ENCODE measurements around the gene ZNF136.

Gene ZNF136

DNA sequence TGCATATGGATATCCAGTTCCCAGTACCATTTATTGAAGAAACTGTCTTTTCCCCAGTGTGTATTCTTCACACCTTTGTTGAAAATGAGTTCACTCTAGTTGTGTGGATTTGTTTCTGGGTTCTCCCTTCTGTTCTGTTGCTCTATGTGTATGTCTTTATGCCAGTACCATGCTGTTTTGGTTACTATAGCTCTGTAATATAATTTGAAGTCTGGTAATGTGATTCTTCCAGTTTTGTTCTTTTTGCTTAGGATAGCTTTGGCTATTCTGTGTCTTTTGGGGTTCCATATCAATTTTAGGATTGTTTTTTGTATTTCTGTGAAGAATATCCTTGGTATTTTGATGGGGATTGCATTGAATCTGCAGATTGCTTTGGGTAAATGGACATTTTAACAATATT is 35.2 kb downstream of the ZNF136 start:
- no peak overlapping the region for H3K27ac Mint-ChIP-seq

DNA sequence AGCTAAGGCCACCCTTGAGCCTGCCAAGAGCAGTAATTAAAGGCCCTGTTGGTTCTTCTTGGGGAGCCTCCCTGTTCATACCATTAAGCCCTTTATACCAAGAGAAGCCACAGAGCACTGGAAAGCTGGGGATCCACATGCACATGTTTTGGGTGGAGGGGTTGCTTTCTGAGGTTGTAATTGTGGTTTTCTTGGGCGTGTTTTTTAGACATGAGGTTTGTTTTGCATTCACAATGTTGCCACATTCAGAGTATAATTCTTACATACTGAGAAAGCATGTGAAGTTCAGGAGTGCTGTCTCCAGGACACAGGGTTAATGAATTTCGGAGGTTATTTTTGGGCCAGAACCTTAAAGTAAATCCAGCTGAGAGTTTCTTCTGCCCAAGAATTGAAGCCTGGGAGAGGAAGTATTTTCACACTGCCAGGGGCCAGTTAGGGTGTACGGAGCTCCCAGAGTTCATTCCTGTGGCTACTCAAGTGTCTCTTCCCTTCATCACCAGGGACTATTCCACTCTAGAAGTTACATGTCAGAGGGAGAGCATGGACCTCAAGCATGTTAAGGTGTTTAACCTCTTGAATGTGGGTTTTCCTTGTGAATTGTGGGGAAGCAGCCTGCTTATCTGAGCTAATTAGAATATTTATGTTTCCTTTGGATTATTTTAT is 37.0 kb downstream of the ZNF136 start:
- H3K4me1 Mint-ChIP-seq = no peaks in the 10 kb centered on the region
- no peak for DNase-seq
- no peaks in the 10 kb centered on the region for H3K27me3 Mint-ChIP-seq (ENCODE audit: low read depth, poor library complexity)
- H3K36me3 Mint-ChIP-seq (ENCODE audit: low read depth) = peaks cover 88% of the 10 kb centered on the region
- H3K27ac Mint-ChIP-seq = no peak overlapping the region
- no peak overlapping the region for H3K4me3 Mint-ChIP-seq
- peaks cover 95% of the 10 kb centered on the region for H3K9me3 Mint-ChIP-seq
- TF ChIP-seq, protein P1, sequence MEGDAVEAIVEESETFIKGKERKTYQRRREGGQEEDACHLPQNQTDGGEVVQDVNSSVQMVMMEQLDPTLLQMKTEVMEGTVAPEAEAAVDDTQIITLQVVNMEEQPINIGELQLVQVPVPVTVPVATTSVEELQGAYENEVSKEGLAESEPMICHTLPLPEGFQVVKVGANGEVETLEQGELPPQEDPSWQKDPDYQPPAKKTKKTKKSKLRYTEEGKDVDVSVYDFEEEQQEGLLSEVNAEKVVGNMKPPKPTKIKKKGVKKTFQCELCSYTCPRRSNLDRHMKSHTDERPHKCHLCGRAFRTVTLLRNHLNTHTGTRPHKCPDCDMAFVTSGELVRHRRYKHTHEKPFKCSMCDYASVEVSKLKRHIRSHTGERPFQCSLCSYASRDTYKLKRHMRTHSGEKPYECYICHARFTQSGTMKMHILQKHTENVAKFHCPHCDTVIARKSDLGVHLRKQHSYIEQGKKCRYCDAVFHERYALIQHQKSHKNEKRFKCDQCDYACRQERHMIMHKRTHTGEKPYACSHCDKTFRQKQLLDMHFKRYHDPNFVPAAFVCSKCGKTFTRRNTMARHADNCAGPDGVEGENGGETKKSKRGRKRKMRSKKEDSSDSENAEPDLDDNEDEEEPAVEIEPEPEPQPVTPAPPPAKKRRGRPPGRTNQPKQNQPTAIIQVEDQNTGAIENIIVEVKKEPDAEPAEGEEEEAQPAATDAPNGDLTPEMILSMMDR (IDR thresholded peaks at IDR 0.05) = no peak

More for the DNA sequence above, 35.2 kb downstream of the ZNF136 start:
- no peaks in the 10 kb centered on the region for H3K4me1 Mint-ChIP-seq
- no peaks in the 10 kb centered on the region for H3K27me3 Mint-ChIP-seq (ENCODE audit: low read depth, poor library complexity)
- peaks cover 89% of the 10 kb centered on the region for H3K36me3 Mint-ChIP-seq (ENCODE audit: low read depth)
- no peak overlapping the region for H3K4me3 Mint-ChIP-seq
- peaks cover 95% of the 10 kb centered on the region for H3K9me3 Mint-ChIP-seq
- DNase-seq = no peak
- TF ChIP-seq, protein P1 (IDR thresholded peaks at IDR 0.05) = no peak

DNA sequence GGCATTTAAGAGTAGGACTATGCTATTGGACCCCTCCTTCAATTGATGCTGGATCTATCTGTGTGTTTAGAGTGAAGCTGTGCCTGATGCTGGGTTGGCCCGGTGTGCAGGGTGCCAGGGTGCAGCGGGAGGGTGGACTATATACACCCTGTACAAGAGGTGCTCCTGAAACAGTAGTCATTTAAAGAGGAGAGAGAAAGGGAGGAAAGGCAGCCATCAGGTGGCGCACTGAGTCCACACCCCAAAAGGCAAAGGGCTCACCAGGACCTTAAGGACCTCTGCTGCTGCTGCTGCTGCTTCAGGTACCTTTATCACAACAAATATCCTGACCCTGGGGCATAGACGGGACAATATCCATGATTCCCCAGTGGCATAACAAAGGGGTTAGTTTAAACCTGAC is 39.4 kb downstream of the ZNF136 start:
- no peak for DNase-seq
- H3K4me3 Mint-ChIP-seq = no peak overlapping the region
- H3K9me3 Mint-ChIP-seq = peaks cover 97% of the 10 kb centered on the region
- H3K27ac Mint-ChIP-seq = no peak overlapping the region
- H3K4me1 Mint-ChIP-seq = no peaks in the 10 kb centered on the region
- no peaks in the 10 kb centered on the region for H3K27me3 Mint-ChIP-seq (ENCODE audit: low read depth, poor library complexity)
- H3K36me3 Mint-ChIP-seq (ENCODE audit: low read depth) = peaks cover 86% of the 10 kb centered on the region
- TF ChIP-seq, protein P1 (IDR thresholded peaks at IDR 0.05) = no peak

DNA sequence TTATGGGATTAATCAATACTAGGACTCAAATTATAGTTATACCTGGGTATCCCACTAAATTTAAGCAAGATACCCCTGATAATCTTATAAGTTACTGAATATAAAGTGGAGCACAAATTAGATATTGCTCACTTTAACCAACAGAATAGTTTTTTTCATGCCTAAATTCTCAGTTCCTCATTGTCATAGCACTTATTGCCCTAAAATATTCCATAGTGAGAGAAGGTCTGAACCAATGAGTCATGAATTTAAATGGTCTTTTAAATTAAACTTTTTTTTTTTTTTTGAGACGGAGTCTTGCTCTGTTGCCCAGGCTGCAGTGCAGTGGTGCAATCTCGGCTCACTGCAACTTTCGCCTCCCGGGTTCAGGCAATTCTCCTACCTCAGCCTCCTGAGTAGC is 42.4 kb downstream of the ZNF136 start:
- TF ChIP-seq, protein P1 (IDR thresholded peaks at IDR 0.05) = no peak
- H3K9me3 Mint-ChIP-seq = peaks cover 97% of the 10 kb centered on the region
- H3K4me3 Mint-ChIP-seq = no peak overlapping the region
- H3K36me3 Mint-ChIP-seq (ENCODE audit: low read depth) = peaks cover 90% of the 10 kb centered on the region
- H3K4me1 Mint-ChIP-seq = no peaks in the 10 kb centered on the region
- DNase-seq = no peak
- no peak overlapping the region for H3K27ac Mint-ChIP-seq
- no peaks in the 10 kb centered on the region for H3K27me3 Mint-ChIP-seq (ENCODE audit: low read depth, poor library complexity)

DNA sequence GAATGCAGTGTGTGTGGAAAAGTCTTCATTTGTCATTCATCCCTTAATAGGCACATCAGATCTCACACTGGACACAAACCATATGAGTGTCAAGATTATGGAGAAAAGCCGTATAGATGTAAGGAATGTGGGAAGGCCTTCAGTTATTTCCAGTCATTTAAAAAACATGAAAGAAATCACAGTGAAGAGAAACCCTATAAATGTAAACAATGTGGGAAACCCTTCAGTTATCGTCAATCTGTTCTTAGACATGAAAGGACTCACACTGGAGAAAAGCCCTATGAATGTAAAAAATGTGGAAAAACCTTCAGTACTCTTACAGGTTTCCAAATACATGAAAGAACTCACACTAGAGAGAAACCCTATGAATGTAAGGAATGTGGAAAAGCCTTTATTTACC is 45.3 kb downstream of the ZNF136 start:
- Mint-ChIP-seq H3K4me3 (no peak overlapping the region), H3K36me3 (ENCODE audit: low read depth) (peaks cover 83% of the 10 kb centered on the region), H3K27ac (no peak overlapping the region), H3K27me3 (ENCODE audit: low read depth, poor library complexity) (no peaks in the 10 kb centered on the region), H3K9me3 (peaks cover 100% of the 10 kb centered on the region), H3K4me1 (no peaks in the 10 kb centered on the region)
- DNase-seq = no peak
- TF ChIP-seq, protein P1 (IDR thresholded peaks at IDR 0.05) = no peak

DNA sequence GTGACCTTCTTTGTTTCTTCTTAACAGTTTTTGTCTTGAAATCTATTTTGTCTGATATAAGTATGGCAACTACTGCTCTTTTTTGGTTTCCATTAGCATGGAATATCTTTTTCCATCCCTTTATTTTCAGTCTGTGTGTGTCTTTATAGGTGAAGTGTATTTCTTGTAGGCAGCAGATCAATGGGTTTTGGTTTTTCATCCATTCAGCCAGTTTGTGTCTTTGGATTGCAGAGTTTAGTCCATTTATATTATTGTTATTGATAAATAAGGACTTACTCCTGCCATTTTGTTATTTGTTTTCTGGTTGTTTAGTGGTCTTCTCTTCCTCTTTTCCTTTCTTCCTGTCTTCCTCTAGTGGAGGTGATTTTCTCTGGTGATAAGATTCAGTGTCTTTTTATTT is 54.4 kb downstream of the ZNF136 start:
- Mint-ChIP-seq H3K9me3 (peaks cover 99% of the 10 kb centered on the region), H3K27ac (no peak overlapping the region), H3K27me3 (ENCODE audit: low read depth, poor library complexity) (no peaks in the 10 kb centered on the region), H3K4me3 (no peak overlapping the region), H3K36me3 (ENCODE audit: low read depth) (peaks cover 84% of the 10 kb centered on the region), H3K4me1 (no peaks in the 10 kb centered on the region)
- TF ChIP-seq, protein P1 (IDR thresholded peaks at IDR 0.05) = no peak
- DNase-seq = no peak
